Endothelial cell of umbilical vein (primary cell): ENCODE data around the gene ANKZF1. TPM values are rescaled to one million over a fixed set of nuclear protein-coding genes. Genes with fewer than 3 reads are reported as not detected.

Source experiments
- BruUV-seq: library from RNA; stranded (reverse); fragments of 400-500 nt; replicated peaks from 2 replicates; lab custom pipeline; 2021; lab: Mats Ljungman, UMichigan
- CTCF ChIA-PET: fragments of 300-600, 350-600 bp; sonication (Branson Sonifier 250); formaldehyde crosslinking; loops from one replicate; lab custom pipeline; 2021; ENCODE audit warnings: antibody characterized with exemption, inconsistent platforms; lab: Charles Lee
- POLR2A ChIA-PET: fragments of 300-600, 350-600 bp; sonication (Branson Sonifier 250); formaldehyde crosslinking; loops from one replicate; lab custom pipeline; 2021; ENCODE audit warnings: antibody characterized with exemption, inconsistent platforms; lab: Charles Lee
- DNase-seq: peaks from one replicate; pipeline ENCODE4 v3.0.0-alpha.2; 2011; ENCODE audit warnings: low read depth, low spot score
- FAIRE-seq: peaks from 2 replicates; lab custom pipeline; 2011; peaks lifted over from hg19 to GRCh38; lab: Jason Lieb, UNC
- H2AFZ ChIP-seq: 2 replicates; pipeline ENCODE4 v1.6.0; 2012; ENCODE audit warnings: low read depth, low read length, control low read depth, inconsistent platforms
- H3K27ac ChIP-seq: 2 replicates; pipeline ENCODE4 v1.5.1; 2011; ENCODE audit warnings: low read depth, mild to moderate bottlenecking, control low read depth, low read length, moderate library complexity; ENCODE audit not compliant: insufficient read depth
- H3K27me3 ChIP-seq, 2 experiments: 2 replicates each; pipeline versions ENCODE4 v1.6.0 to v1.6.1; 2011; ENCODE audit warnings: low read length in 2 of 2, mixed read lengths in 1 of 2; ENCODE audit not compliant: control insufficient read depth in 2 of 2, insufficient read depth in 2 of 2
- H3K36me3 ChIP-seq, 2 experiments: 2 replicates in 1 of 2; 3 replicates in 1 of 2; pipeline ENCODE4 v1.5.1; 2011; ENCODE audit warnings: low read length in 2 of 2, mild to moderate bottlenecking in 1 of 2, moderate library complexity in 1 of 2; ENCODE audit not compliant: control insufficient read depth in 2 of 2, insufficient read depth in 2 of 2; ENCODE audit errors: extremely low read depth in 1 of 2
- H3K4me1 ChIP-seq: 3 replicates; pipeline ENCODE4 v1.5.1; 2011; ENCODE audit warnings: mild to moderate bottlenecking, low read length; ENCODE audit not compliant: control insufficient read depth, insufficient read depth; ENCODE audit errors: extremely low read depth
- H3K4me2 ChIP-seq: 2 replicates; pipeline ENCODE4 v1.6.1; 2011; ENCODE audit warnings: low read length, control low read depth, mixed read lengths; ENCODE audit not compliant: insufficient read depth
- H3K4me3 ChIP-seq, 3 experiments: fragments of 200-600 bp in 1 of 3; sonication (generic), shearing (Covaris generic) in 1 of 3; replicated peaks in 1 of 3; 2 replicates each; pipeline ENCODE4 v1.5.1; 2011 to 2016; ENCODE audit warnings: control low read depth in 3 of 3, low read length in 3 of 3, mild to moderate bottlenecking in 2 of 3, inconsistent platforms in 1 of 3, low read depth in 1 of 3, moderate library complexity in 1 of 3; ENCODE audit not compliant: insufficient read depth in 1 of 3
- H3K79me2 ChIP-seq: 2 replicates; pipeline ENCODE4 v1.6.0; 2012; ENCODE audit warnings: low read length, inconsistent platforms; ENCODE audit not compliant: control insufficient read depth, insufficient read depth
- H3K9ac ChIP-seq: replicated peaks from 2 replicates; pipeline ENCODE3; 2011; ENCODE audit warnings: low read length, control low read depth; ENCODE audit not compliant: insufficient read depth; ENCODE audit errors: extremely low read depth
- H3K9me1 ChIP-seq: replicated peaks from 3 replicates; pipeline ENCODE4 v1.6.0; 2011; ENCODE audit warnings: mild to moderate bottlenecking, low read length; ENCODE audit not compliant: control insufficient read depth, insufficient read depth; ENCODE audit errors: extremely low read depth
- H3K9me3 ChIP-seq: replicated peaks from 2 replicates; pipeline ENCODE4 v1.5.1; 2012; ENCODE audit warnings: low read length, inconsistent platforms; ENCODE audit not compliant: control insufficient read depth, insufficient read depth
- H4K20me1 ChIP-seq: replicated peaks from 2 replicates; pipeline ENCODE3; 2011; ENCODE audit warnings: mild to moderate bottlenecking, low read length; ENCODE audit not compliant: control insufficient read depth, insufficient read depth; ENCODE audit errors: extremely low read depth
- CTCF ChIP-seq, 2 donors: IDR thresholded peaks; 1 replicate in 1 of 2; 2 replicates in 1 of 2; pipeline ENCODE4 v1.5.1; 2011; ENCODE audit warnings: low read length in 2 of 2, mild to moderate bottlenecking in 2 of 2, moderate library complexity in 2 of 2, control low read depth in 1 of 2, inconsistent platforms in 1 of 2, low read depth in 1 of 2; ENCODE audit not compliant: insufficient read depth in 1 of 2; ENCODE audit errors: extremely low read depth in 1 of 2
- EZH2 ChIP-seq: IDR thresholded peaks from 2 replicates; pipeline ENCODE4 v1.6.1; 2012; ENCODE audit warnings: borderline replicate concordance, low read depth, mild to moderate bottlenecking, moderate library complexity, low read length, inconsistent platforms; ENCODE audit not compliant: severe bottlenecking
- FOS ChIP-seq: IDR thresholded peaks from 2 replicates; pipeline ENCODE4 v1.6.1; 2011; ENCODE audit warnings: mild to moderate bottlenecking, low read length, moderate library complexity, borderline replicate concordance; ENCODE audit not compliant: insufficient read depth
- GATA2 ChIP-seq: IDR thresholded peaks from 2 replicates; pipeline ENCODE4 v1.7.0; 2011; ENCODE audit warnings: low read depth, mild to moderate bottlenecking, moderate library complexity, mixed read lengths, low read length; ENCODE audit not compliant: insufficient read length, insufficient read depth
- JUN ChIP-seq: IDR thresholded peaks from 2 replicates; pipeline ENCODE4 v1.6.1; 2011; ENCODE audit warnings: borderline replicate concordance, low read depth; ENCODE audit not compliant: insufficient read length, insufficient read depth
- MAX ChIP-seq: IDR thresholded peaks from 2 replicates; pipeline ENCODE4 v1.6.1; 2011; ENCODE audit not compliant: insufficient read depth, insufficient read length
- MYC ChIP-seq: IDR thresholded peaks from one replicate; pipeline ENCODE4 v1.6.1; 2011; ENCODE audit warnings: mild to moderate bottlenecking, low read depth, low read length
- POLR2A ChIP-seq: IDR thresholded peaks from 2 replicates; pipeline ENCODE4 v1.6.1; 2012; ENCODE audit warnings: low read depth, mild to moderate bottlenecking, control low read depth, low read length
- POLR2AphosphoS5 ChIP-seq: IDR thresholded peaks from 2 replicates; pipeline ENCODE4 v1.6.1; 2012; ENCODE audit warnings: low read depth, mild to moderate bottlenecking, control low read depth, low read length, moderate library complexity; ENCODE audit not compliant: insufficient read depth
- dilution Hi-C: fragments of 300-500 bp; cut with MboI; formaldehyde crosslinking; loops from one replicate; pipeline ENCODE4 v1.15.0; 2019; ENCODE audit warnings: low sequenced_read_pairs; ENCODE audit not compliant: extremely low pct_ligation_motif_present
- intact Hi-C: fragments of 100-400 bp; cut with micrococcal nuclease; formaldehyde crosslinking; loops from one replicate; pipeline ENCODE4 v1.10.0; 2022
- polyA plus RNA-seq, 4 experiments: library from polyadenylated mRNA; depleted of rRNA in 3 of 4; stranded (reverse) in 3 of 4; unstranded in 1 of 4; fragments of >200 nt; gene quantifications; 2 replicates each; pipeline versions ENCODE4 v1.2.1 to v1.2.3, GENCODE V29; 2011 to 2012; ENCODE audit warnings: missing spikeins in 1 of 4
- total RNA-seq: library from RNA; stranded (reverse); gene quantifications from 2 replicates; pipeline ENCODE4 v1.2.3, GENCODE V29; 2021

ANKZF1 gene
- total and polyA plus RNA-seq, 2 donors (not counting 3 experiments of a cell fraction or from before 2014, with no cell fraction given), result 26.5 to 36.2 TPM

GRCh38 chr2:219285373-219285735 is 55.7 kb downstream of the ANKZF1 start:
- DNase-seq, result no peak
- Histone ChIP-seq H3K27me3 (no peaks in the 10 kb centered on the region), H3K36me3 (peaks cover 0 to 21% of the 10 kb centered on the region in 2 experiments), H3K27ac (no peak overlapping the region), H3K4me2 (no peak overlapping the region), H2AFZ (no peak overlapping the region), H4K20me1 (no peaks in the 10 kb centered on the region), H3K9ac (no peak overlapping the region), H3K9me1 (no peaks in the 10 kb centered on the region), H3K79me2 (no peaks in the 10 kb centered on the region), H3K4me1 (no peaks in the 10 kb centered on the region), H3K9me3 (no peaks in the 10 kb centered on the region), H3K4me3 (no peak overlapping the region)
- POLR2A ChIA-PET, result no interaction called here
- no peak for FAIRE-seq
- no TSS peak for BruUV-seq
- CTCF ChIA-PET, result interaction anchor here (12.6 kb wide), 1 partner anchor 9 kb away, joined by 253 read pairs; no protein-coding TSS in a partner anchor
- dilution Hi-C loops (no loop called here), intact Hi-C loops (no loop called here)
- no peak for TF ChIP-seq GATA2
- no peak for TF ChIP-seq MYC
- TF ChIP-seq POLR2A, result no peak
- no peak for TF ChIP-seq MAX
- TF ChIP-seq FOS, result no peak

- Histone ChIP-seq H3K9ac (no peak overlapping the region), H2AFZ (no peak overlapping the region), H3K36me3 (peaks cover 0 to 21% of the 10 kb centered on the region in 2 experiments), H3K9me1 (no peaks in the 10 kb centered on the region), H3K4me3 (no peak overlapping the region), H3K4me2 (no peak overlapping the region), H3K27me3 (peaks cover 0 to 1% of the 10 kb centered on the region in 2 experiments), H3K79me2 (no peaks in the 10 kb centered on the region), H3K27ac (no peak overlapping the region), H3K9me3 (no peaks in the 10 kb centered on the region), H4K20me1 (no peaks in the 10 kb centered on the region), H3K4me1 (no peaks in the 10 kb centered on the region)
- dilution Hi-C loops, result no loop called here
- DNase-seq (no peak), FAIRE-seq (no peak)
- intact Hi-C loops, result no loop called here
- no TSS peak for BruUV-seq
- CTCF ChIA-PET, result interaction anchor here (12.6 kb wide), 1 partner anchor 9 kb away, joined by 253 read pairs; no protein-coding TSS in a partner anchor
- POLR2A ChIA-PET, result no interaction called here
- no peak for TF ChIP-seq GATA2
- TF ChIP-seq CTCF (IDR thresholded peaks at IDR 0.05; ENCODE audit: extremely low read depth in 1 of 2, insufficient read depth in 1 of 2, low read depth in 1 of 2, low read length in 2 of 2), result no peak
- TF ChIP-seq POLR2AphosphoS5, result no peak
- no peak for TF ChIP-seq POLR2A
- no peak for TF ChIP-seq FOS
- no peak for TF ChIP-seq MAX
- no peak for TF ChIP-seq EZH2
- TF ChIP-seq MYC, result no peak
- no peak for TF ChIP-seq JUN
These were observed 56.4 kb downstream of the ANKZF1 start for GRCh38 chr2:219285894-219286425.
